ENCODE data around the gene FBN3.

- no peak for TF ChIP-seq CTCF (IDR thresholded peaks at IDR 0.05)
- TF ChIP-seq POLR2A (IDR thresholded peaks at IDR 0.05): no peak
These were observed 42.0 kb downstream of the FBN3 start for GRCh38 chr19:8107301-8107903.
